Cardiac fibroblast (primary cell): ENCODE data around the gene TBC1D22B.
A peak's percentile ranks its signal among the peaks of the same experiment; 100 is the strongest.

ENCODE experiments used
- DNase-seq, 2 donors: peaks; one replicate each; pipeline versions ENCODE4 v3.0.0 to v3.0.0-alpha.2; 2010; ENCODE audit warnings: low read depth in 2 of 2
- H3K4me3 ChIP-seq, 2 donors: replicated peaks in 1 of 2; 1 replicate in 1 of 2; 2 replicates in 1 of 2; pipeline ENCODE4 v1.5.1; 2011; ENCODE audit warnings: low read depth in 2 of 2, low read length in 2 of 2, mild to moderate bottlenecking in 2 of 2, moderate library complexity in 1 of 2
- CTCF ChIP-seq: IDR thresholded peaks from one replicate; pipeline ENCODE4 v1.5.1; 2011; ENCODE audit warnings: low read depth, mild to moderate bottlenecking, low read length, inconsistent platforms

Gene TBC1D22B

DNA sequence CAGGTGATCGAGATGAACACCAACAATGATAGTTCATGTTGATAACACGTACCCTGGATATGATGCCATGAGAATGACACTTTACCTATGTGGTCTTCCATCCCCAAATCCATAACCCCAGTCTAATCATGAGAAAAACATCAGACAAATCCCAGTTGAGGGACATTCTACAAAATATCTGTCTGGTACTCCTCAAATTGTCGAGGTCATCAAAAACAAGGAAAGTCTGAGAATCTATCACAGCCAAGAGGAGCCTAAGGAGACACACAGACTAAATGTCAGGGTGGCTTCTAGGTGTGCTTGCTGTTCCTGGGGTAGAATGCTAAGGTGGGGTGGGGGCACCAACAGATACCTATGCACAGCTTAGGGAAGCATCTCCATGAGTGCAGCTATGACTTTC, 93.5 kb downstream of the TBC1D22B start:
- no peak for TF ChIP-seq CTCF
- H3K4me3 ChIP-seq, result no peak overlapping the region
- DNase-seq, result no peak

- no peak for DNase-seq
- TF ChIP-seq CTCF, result no peak
- H3K4me3 ChIP-seq, result no peak overlapping the region
Measured at GRCh38 chr6:37352384-37352783, 94.8 kb downstream of the TBC1D22B start.

- DNase-seq, result peak; percentile 85 to 90
- TF ChIP-seq CTCF, result no peak
- H3K4me3 ChIP-seq, result peak within 1 kb of the TSS; percentile 94 to 95
Measured at GRCh38 chr6:37353761-37354525, 96.4 kb downstream of the TBC1D22B start, which contains the start of gene RNF8. TSS of gene RNF8 (plus strand) at chr6:37353983. CDS start at chr6:37354165, 182 bp downstream.

- peak overlapping the region; percentile 94 to 95 for H3K4me3 ChIP-seq
- DNase-seq, result peak; percentile 15 to 30
Measured at GRCh38 chr6:37354526-37355384, 97.2 kb downstream of the TBC1D22B start.

DNA sequence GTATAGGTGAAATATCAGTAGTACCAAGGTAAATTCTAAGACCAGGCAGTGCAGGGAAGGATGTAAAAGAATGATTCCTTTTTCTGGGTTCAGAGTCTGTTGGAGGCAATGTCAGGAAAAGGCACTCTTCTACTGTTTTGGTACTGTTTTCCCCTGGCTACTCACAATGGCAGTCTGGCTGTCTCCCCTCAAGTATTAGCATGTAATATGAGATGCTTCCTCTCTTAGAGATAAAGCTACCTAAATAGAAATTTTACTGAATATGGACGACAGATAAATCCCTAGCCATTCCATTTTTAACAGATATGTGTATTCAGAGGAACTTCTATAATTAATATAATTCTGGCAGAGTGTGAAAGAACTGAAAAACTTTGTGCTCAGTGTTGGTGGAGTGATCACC, 99.7 kb downstream of the TBC1D22B start:
- DNase-seq, result no peak
- no peak for TF ChIP-seq CTCF
- no peak overlapping the region for H3K4me3 ChIP-seq

More at GRCh38 chr6:37354526-37355384, 97.2 kb downstream of the TBC1D22B start:
- no peak for TF ChIP-seq CTCF

DNA sequence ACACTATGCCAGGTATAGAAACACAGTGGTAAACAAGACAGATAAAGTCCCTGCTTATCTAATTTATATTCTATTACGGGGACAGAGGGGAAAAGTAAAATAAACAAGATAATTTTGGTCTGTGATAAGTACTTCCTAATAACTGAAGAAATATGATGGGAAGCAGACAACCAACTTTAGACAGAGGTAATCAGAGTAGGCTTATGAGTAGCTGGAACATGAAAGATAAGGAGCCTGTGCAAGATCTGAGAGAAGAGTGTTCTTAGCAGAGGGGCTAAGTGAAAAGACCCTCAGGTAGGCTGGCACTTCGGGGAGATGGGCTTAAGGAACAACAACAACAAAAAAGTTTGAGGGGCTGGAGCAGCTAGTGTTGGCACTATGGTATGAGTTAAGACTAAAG, 100.3 kb downstream of the TBC1D22B start:
- no peak for TF ChIP-seq CTCF
- H3K4me3 ChIP-seq, result no peak overlapping the region
- no peak for DNase-seq
